ENCODE measurements around the gene ALX4. TPM values are rescaled to one million over a fixed set of nuclear protein-coding genes. Genes with fewer than 3 reads are reported as not detected.

Gene ALX4
- total RNA-seq, 1 donor from 2014 or later: 3.7 TPM

- no peak for DNase-seq
Measured at GRCh38 chr11:44315947-44316658, 6.2 kb upstream of the ALX4 start.

DNA sequence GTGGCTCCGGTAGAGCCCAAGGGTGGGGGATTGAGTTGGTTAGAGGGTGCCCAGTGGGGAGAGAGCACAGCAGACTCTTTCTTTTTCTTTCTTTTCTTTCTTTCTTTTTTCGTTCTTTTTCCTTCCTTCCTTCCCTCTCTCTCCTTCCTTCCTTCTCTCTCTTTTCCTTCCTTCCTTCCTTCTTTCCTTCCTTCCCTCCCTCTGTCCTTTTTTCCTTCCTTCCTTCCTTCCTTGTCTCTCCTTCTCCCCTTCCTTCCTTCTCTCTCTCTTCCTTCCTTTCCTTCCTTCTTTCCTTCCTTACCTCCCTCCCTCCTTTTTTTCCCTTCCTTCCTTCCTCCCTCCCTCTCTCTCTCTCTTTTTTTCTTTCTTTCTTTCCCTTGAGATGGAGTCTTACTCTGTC lies 4.8 kb upstream of the ALX4 start:
- no peak for DNase-seq

DNA sequence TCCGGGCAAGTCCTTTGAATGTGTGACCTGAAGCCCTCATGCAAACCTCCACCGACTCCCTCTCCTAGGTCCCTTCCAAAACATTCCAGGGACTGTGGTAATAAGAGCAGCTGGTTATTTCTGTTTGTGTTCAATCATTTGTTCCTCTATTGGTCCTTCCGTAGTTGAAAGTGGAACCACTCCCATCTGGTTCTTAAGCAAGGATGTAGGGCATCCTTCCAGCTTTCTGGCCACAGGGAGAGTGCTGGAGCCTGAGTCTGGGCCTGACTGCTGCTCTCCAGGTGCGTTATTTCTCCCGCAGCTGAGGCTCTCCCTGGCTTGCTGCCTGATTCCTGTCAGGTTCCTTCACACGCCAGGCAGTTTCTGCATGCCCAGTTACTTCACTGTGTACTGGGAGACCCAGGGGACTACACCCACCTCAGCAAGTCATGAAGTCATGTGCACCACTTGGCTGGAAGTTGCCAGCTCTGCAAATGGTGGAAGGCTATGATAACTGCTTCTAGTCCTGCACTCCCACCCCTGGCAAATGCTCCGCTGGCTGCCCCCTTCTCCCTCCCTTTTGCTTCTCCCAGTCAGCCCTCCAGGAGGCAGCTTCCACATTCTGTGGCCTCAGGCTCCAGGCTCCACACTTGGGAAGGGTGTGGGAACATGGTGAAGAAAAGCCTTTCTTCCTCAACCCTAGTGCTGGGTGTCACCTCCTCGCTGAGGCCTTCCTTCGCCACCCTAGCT lies 4.0 kb upstream of the ALX4 start:
- no peak for DNase-seq

GRCh38 chr11:44312876-44313275 lies 2.9 kb upstream of the ALX4 start:
- DNase-seq: no peak

DNA sequence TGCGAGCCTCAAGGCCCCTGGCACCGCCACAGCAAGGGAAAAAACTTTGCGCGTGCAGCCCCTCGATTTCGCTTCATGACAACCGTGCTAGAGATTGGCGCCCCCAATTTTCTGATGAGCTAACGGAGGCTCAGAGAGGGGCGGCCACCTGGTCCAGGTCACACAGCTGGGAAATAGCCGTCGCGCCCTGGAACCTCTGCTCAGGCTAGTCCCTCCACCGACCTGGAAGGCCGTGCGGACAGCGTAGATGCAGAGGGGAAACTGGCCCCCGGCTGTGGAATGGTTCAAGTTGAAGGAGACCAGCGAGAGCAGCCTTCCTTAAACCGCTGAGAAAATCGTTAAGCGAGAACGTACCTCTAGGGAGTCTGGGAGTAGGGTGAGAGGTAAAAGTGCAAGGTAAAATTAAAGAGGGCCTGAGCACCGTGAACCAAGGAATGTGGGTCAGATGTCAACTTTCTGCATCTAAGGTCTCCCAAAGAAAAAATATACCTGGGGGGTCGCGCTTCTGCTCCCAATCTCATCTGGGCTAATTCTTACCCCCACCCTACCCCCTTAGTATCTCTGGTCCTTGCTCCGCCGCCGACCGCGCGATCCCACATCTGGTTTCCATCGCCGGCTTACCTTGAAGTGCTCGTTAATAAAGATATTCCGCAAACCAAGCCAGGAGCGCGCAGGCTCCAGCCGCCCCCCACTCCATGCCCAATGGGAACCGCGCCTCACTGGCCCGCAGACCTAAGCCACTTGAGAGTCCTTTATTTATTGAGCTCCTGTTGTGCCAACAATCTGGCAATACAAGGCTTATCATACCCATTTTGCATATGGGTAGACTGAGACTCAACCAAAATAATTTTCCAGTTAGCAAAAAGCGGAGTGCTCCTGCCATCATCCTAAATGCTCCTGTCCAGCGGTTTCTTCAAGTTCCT lies 1.7 kb upstream of the ALX4 start:
- DNase-seq: no peak

GRCh38 chr11:44310463-44311272 lies 729 bp upstream of the ALX4 start:
- DNase-seq: no peak

DNA sequence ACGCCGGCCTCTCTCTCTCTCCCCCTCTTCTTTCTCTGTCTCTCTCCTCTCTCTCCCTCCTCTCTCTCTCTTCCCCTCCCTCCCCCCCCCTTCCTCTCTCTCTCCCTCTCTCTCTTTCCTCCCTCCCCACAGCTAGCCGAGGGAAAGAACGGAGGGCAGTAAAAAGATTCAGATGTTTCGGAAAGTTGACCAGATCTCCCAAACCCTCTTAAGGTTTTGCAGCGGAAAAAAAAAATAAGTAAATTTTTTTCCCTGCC lies 195 bp upstream of the ALX4 start:
- DNase-seq: no peak

GRCh38 chr11:44308923-44309477 lies 939 bp downstream of the ALX4 start:
- DNase-seq: no peak

DNA sequence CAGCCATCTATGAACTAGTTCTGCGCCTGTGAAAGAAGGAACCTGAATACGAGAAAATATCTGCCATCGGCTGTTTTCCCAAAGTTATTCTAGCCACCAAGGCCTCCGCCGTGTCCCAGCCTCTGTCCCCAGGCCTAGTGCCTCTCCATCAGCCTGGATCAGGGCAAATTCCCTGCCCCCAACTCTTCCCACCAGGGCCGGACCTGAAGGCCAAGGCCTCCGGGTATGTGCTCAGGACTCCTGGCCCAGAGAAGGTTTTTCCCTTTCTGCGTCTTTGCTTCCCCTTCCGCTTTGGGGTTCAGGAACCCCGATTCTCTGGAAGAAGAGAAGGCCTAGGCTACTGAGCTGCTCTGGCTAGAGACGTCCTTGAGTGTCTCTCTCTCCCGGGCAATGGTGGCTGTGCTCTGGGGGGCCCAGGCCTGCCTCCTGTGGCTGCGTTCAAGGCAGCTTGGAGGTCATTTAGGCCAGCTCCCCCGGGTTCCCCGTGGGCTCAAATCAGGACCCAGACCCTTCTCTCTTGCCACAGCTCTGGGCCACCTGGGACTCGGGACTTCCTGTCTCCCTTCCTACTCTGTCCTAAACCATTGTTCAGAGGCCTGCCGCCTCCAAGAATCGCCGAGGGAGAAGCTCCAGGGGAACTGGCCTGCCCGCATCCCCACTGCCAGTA lies 1.6 kb downstream of the ALX4 start:
- DNase-seq: no peak

GRCh38 chr11:44307340-44308099 lies 2.4 kb downstream of the ALX4 start:
- no peak for DNase-seq

DNA sequence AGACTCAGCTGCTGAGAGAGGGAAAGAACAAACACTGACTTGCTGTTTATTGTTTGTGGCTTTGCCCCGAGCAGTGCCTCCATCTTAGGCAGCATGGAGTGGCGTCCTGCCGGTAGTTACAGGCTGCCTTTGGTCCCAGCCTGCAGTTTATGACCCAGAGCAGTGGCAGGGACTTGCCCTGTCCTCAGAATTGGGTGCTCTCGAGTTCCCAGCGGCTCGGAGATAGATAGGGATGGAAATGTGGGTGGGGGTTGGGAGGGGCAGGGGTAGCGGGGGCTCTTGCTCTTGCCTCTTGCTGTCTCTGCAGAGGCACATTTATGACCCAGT lies 3.1 kb downstream of the ALX4 start:
- no peak for DNase-seq

DNA sequence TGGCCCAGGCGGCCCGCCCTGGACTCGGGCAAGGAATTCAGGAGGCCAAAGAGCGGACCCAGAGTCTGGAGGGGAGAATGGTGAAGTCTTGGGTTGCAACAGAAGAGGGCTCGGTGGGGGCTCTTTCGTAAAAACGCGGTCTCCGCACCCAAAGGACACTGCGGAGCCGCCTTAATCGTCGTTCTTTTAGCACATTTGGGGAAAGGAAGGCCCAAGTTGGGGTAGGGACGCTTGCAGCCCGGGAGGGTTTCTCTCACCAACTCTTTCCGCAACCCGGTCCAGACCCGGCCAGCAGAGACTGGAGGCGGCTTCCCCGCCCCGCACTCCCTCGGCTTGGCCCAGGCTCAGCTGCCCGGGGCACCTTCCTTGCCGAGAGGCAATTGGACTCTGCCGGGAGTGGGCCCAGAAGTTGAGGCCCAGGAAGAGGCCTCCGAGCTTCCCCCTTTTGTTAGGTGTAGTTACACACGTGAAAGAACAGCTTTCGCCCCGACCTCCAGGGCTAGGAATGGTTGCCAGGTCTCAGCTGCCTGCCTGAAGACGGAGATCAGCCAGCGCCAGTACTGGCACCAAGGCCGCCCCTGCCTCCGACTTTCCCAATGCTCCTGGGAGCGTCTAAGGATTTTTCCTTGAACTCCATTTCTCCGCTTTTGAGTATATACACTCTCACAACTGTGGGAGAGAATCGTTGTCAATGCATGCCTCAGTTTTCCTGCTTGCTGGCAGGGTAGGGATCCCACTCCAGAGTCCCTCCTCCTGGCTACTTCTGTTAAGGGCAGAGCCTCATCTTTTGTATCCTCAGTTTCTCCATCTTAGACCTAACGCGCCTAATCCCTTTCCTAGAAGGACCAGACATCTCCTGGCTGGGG lies 3.7 kb downstream of the ALX4 start:
- DNase-seq: no peak

DNA sequence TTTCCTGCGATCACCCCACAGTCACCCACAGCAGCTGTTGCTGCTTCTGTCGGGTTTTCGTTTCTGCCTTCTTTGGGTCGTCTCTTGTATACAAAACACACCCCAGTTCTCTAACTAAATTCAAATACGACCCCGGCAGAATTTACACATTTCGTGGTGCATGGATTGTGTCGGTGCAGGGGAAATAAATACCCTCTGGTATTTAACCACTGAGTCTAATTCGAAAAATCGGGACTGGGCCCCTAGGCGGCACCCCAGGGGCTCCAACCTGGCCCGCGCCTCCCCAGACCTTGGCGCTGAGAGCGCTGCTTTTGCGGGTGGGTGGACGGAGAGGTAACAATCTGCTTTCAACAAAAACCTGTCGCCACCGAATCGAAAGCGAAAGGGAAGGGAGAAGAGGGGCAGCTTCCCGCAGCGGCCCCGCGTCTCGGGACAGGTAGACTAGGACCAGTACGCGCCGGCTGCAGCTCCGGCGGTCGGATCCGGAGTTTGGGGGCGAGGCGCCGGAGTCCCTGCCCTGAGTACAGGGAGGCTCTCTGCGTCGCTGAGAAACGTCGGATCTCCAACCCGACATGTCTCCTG lies 4.4 kb downstream of the ALX4 start:
- no peak for DNase-seq

- DNase-seq: no peak
Measured at GRCh38 chr11:44305026-44305469, 4.9 kb downstream of the ALX4 start.

GRCh38 chr11:44304091-44305025 lies 5.6 kb downstream of the ALX4 start:
- DNase-seq: no peak

GRCh38 chr11:44303401-44303938 lies 6.5 kb downstream of the ALX4 start:
- no peak for DNase-seq

- no peak for DNase-seq
Measured at GRCh38 chr11:44301564-44302271, 8.2 kb downstream of the ALX4 start.

Measured in skin of body (tissue), 2 donors.